H1 (cell line): ENCODE results near the gene TRIP11. TPM values are rescaled to one million over a fixed set of nuclear protein-coding genes. Genes with fewer than 3 reads are reported as not detected.

Source experiments
- CTCF ChIA-PET: fragments of 300-600 bp; sonication (Branson Sonifier 250); formaldehyde crosslinking; loops from one replicate; lab custom pipeline; 2021; ENCODE audit not compliant: partially characterized antibody; lab: Charles Lee
- POLR2A ChIA-PET: fragments of 300-600 bp; sonication (Branson Sonifier 250); formaldehyde crosslinking; loops from one replicate; lab custom pipeline; 2021; ENCODE audit warnings: inconsistent platforms; ENCODE audit not compliant: partially characterized antibody; lab: Charles Lee
- DNase-seq, 2 experiments: peaks; one replicate each; pipeline versions ENCODE4 v3.0.0 to v3.0.0-alpha.2; 2010 to 2022; ENCODE audit warnings: low spot score in 2 of 2, low read depth in 1 of 2, mixed read lengths in 1 of 2
- FAIRE-seq: peaks from 2 replicates; lab custom pipeline; 2011; peaks lifted over from hg19 to GRCh38; lab: Jason Lieb, UNC
- H2AFZ ChIP-seq: 2 replicates; pipeline ENCODE4 v1.8.1; 2012; ENCODE audit warnings: low read length, inconsistent platforms
- H2AK5ac ChIP-seq: 2 replicates; pipeline ENCODE4 v1.6.1; 2013; ENCODE audit warnings: low read depth, low read length
- H2BK120ac ChIP-seq: replicated peaks from 2 replicates; pipeline ENCODE3; 2013; ENCODE audit warnings: low read depth, low read length, inconsistent platforms
- H2BK12ac ChIP-seq: 2 replicates; pipeline ENCODE4 v1.6.1; 2013; ENCODE audit warnings: low read depth, low read length
- H2BK15ac ChIP-seq: 2 replicates; pipeline ENCODE4 v1.6.1; 2013; ENCODE audit warnings: low read length
- H2BK20ac ChIP-seq: 2 replicates; pipeline ENCODE4 v1.6.1; 2013; ENCODE audit warnings: low read length
- H2BK5ac ChIP-seq: 2 replicates; pipeline ENCODE4 v1.6.1; 2013; ENCODE audit warnings: low read depth, low read length
- H3K14ac ChIP-seq: 2 replicates; pipeline ENCODE4 v1.6.1; 2013; ENCODE audit warnings: inconsistent platforms; ENCODE audit not compliant: insufficient read length
- H3K18ac ChIP-seq: 2 replicates; pipeline ENCODE4 v1.6.1; 2013; ENCODE audit warnings: low read length; ENCODE audit errors: extremely low read depth
- H3K23ac ChIP-seq: 2 replicates; pipeline ENCODE4 v1.6.1; 2013; ENCODE audit warnings: inconsistent platforms; ENCODE audit not compliant: insufficient read length
- H3K23me2 ChIP-seq: 2 replicates; pipeline ENCODE4 v1.6.1; 2013; ENCODE audit warnings: low read depth, low read length
- H3K27ac ChIP-seq: 2 replicates; pipeline ENCODE4 v1.6.1; 2011; ENCODE audit warnings: low read depth, low read length, inconsistent platforms
- H3K27me3 ChIP-seq, 4 experiments: replicated peaks in 1 of 4; 1 replicate in 1 of 4; 2 replicates in 3 of 4; pipeline versions ENCODE4 v1.6.1 to v1.8.1; 2011 to 2013; ENCODE audit warnings: low read length in 3 of 4, mild to moderate bottlenecking in 3 of 4, inconsistent platforms in 2 of 4, mixed read lengths in 2 of 4, moderate library complexity in 1 of 4; ENCODE audit not compliant: control insufficient read depth in 3 of 4, insufficient read depth in 3 of 4; ENCODE audit errors: extremely low read depth in 1 of 4
- H3K36me3 ChIP-seq, 4 experiments: 2 replicates each; pipeline versions ENCODE4 v1.6.1 to v1.8.1; 2011 to 2013; ENCODE audit warnings: mild to moderate bottlenecking in 4 of 4, low read length in 3 of 4, moderate library complexity in 2 of 4, control low read depth in 1 of 4, inconsistent platforms in 1 of 4; ENCODE audit not compliant: insufficient read depth in 4 of 4, control insufficient read depth in 2 of 4
- H3K4ac ChIP-seq: replicated peaks from 2 replicates; pipeline ENCODE3; 2013; ENCODE audit warnings: low read length, low read depth, mixed read lengths, inconsistent platforms; ENCODE audit not compliant: insufficient read length
- H3K4me1 ChIP-seq, 4 experiments: replicated peaks in 1 of 4; 1 replicate in 1 of 4; 2 replicates in 3 of 4; pipeline versions ENCODE4 v1.6.1 to v1.8.1; 2011 to 2013; ENCODE audit warnings: low read length in 3 of 4, inconsistent platforms in 2 of 4, mixed read lengths in 1 of 4; ENCODE audit not compliant: insufficient read depth in 4 of 4, control insufficient read depth in 3 of 4
- H3K4me2 ChIP-seq, 2 experiments: 2 replicates each; pipeline versions ENCODE4 v1.6.1 to v1.8.1; 2011 to 2013; ENCODE audit warnings: low read depth in 2 of 2, low read length in 2 of 2, control low read depth in 1 of 2, inconsistent platforms in 1 of 2, mild to moderate bottlenecking in 1 of 2; ENCODE audit not compliant: insufficient read depth in 1 of 2
- H3K4me3 ChIP-seq, 4 experiments: fragments of 200-600, 300-600 bp in 1 of 4; sonication (generic), shearing (Covaris generic), sonication (Bioruptor Twin) in 1 of 4; 2 replicates each; pipeline versions ENCODE4 v1.5.1 to v1.8.1; 2011 to 2016; ENCODE audit warnings: low read length in 4 of 4, low read depth in 3 of 4, control low read depth in 2 of 4, inconsistent platforms in 2 of 4, mild to moderate bottlenecking in 2 of 4, mixed read lengths in 1 of 4, moderate library complexity in 1 of 4; ENCODE audit not compliant: insufficient read depth in 2 of 4; ENCODE audit errors: extremely low read depth in 1 of 4
- H3K56ac ChIP-seq: replicated peaks from 2 replicates; pipeline ENCODE3; 2013; ENCODE audit warnings: low read depth, mild to moderate bottlenecking, mixed read lengths, low read length, inconsistent platforms; ENCODE audit not compliant: insufficient read length
- H3K79me1 ChIP-seq: 2 replicates; pipeline ENCODE4 v1.6.1; 2013; ENCODE audit warnings: low read depth, low read length, control low read depth
- H3K79me2 ChIP-seq, 2 experiments: 2 replicates each; pipeline versions ENCODE4 v1.6.1 to v1.8.1; 2012 to 2013; ENCODE audit warnings: low read length in 2 of 2, mild to moderate bottlenecking in 2 of 2, inconsistent platforms in 1 of 2; ENCODE audit not compliant: insufficient read depth in 2 of 2, control insufficient read depth in 1 of 2
- H3K9ac ChIP-seq, 4 experiments: replicated peaks in 1 of 4; 1 replicate in 1 of 4; 2 replicates in 3 of 4; pipeline versions ENCODE4 v1.6.1 to v1.8.1; 2011 to 2013; ENCODE audit warnings: low read depth in 3 of 4, low read length in 3 of 4, control low read depth in 2 of 4, mild to moderate bottlenecking in 2 of 4, moderate library complexity in 2 of 4, inconsistent platforms in 1 of 4; ENCODE audit errors: extremely low read depth in 1 of 4
- H3K9me3 ChIP-seq, 2 experiments: 2 replicates each; pipeline versions ENCODE4 v1.6.1 to v1.8.1; 2012 to 2013; ENCODE audit warnings: mild to moderate bottlenecking in 2 of 2, moderate library complexity in 2 of 2, control low read depth in 1 of 2, inconsistent platforms in 1 of 2, low read depth in 1 of 2, low read length in 1 of 2, mixed read lengths in 1 of 2; ENCODE audit not compliant: insufficient read depth in 2 of 2
- H4K20me1 ChIP-seq, 2 experiments: replicated peaks in 1 of 2; 2 replicates each; pipeline versions ENCODE3 to v1.8.1; 2011 to 2013; ENCODE audit warnings: inconsistent platforms in 2 of 2, low read length in 2 of 2, mild to moderate bottlenecking in 1 of 2; ENCODE audit not compliant: insufficient read depth in 2 of 2, control insufficient read depth in 1 of 2
- H4K5ac ChIP-seq: 2 replicates; pipeline ENCODE4 v1.6.1; 2013; ENCODE audit warnings: low read length, low read depth, mixed read lengths, inconsistent platforms; ENCODE audit not compliant: insufficient read length
- H4K8ac ChIP-seq: 2 replicates; pipeline ENCODE4 v1.8.0; 2013; ENCODE audit warnings: mild to moderate bottlenecking, moderate library complexity, low read length, inconsistent platforms; ENCODE audit not compliant: insufficient read depth; ENCODE audit errors: extremely low read depth
- H4K91ac ChIP-seq: replicated peaks from 2 replicates; pipeline ENCODE3; 2013; ENCODE audit warnings: low read length, mixed read lengths, inconsistent platforms; ENCODE audit not compliant: insufficient read length
- EGR1 ChIP-seq: IDR thresholded peaks from 2 replicates; pipeline ENCODE4 v1.6.1; 2011; ENCODE audit warnings: low read depth, low read length, borderline replicate concordance
- GTF2F1 ChIP-seq: IDR thresholded peaks from 2 replicates; pipeline ENCODE4 v1.6.1; 2012; ENCODE audit warnings: low read depth, low read length, improper control_type of control experiment, borderline replicate concordance
- PHF8 ChIP-seq: fragments of 200-600 bp; sonication (generic); conservative IDR thresholded peaks from 2 replicates; pipeline ENCODE4 v1.7.1; 2012; ENCODE audit warnings: low read depth, mild to moderate bottlenecking, inconsistent platforms, low read length, moderate library complexity
- RNF2 ChIP-seq: fragments of 200-900, 300-1000 bp; sonication (generic); IDR thresholded peaks from 2 replicates; pipeline ENCODE4 v1.7.1; 2016; ENCODE audit warnings: borderline replicate concordance, low read depth, mild to moderate bottlenecking, antibody characterized with exemption, low read length; ENCODE audit not compliant: poor library complexity, severe bottlenecking; ENCODE audit errors: missing control alignments
- TBP ChIP-seq: IDR thresholded peaks from 2 replicates; pipeline ENCODE4 v1.6.1; 2011; ENCODE audit warnings: low read depth, low read length, improper control_type of control experiment
- ZNF274 ChIP-seq: IDR thresholded peaks from 2 replicates; pipeline ENCODE4 v1.7.0; 2012; ENCODE audit warnings: low read length, borderline replicate concordance; ENCODE audit errors: extremely low read depth
- WGBS, 2 experiments: shearing (Covaris generic) in 1 of 2; methylation state at CpG; one replicate each; pipeline versions ENCODE4 v1.1.6 to v1.1.7; 2013 to 2015; ENCODE audit warnings: low lambda C conversion rate in 2 of 2, mixed read lengths in 2 of 2, inconsistent platforms in 1 of 2, low coverage in 1 of 2, missing lambda C conversion rate in 1 of 2; ENCODE audit not compliant: insufficient replicate concordance in 2 of 2, insufficient coverage in 1 of 2, insufficient read length in 1 of 2; ENCODE audit errors: extremely low coverage in 1 of 2, missing lambda C conversion rate in 1 of 2; 5-methylcytosine and 5-hydroxymethylcytosine counted together
- polyA plus RNA-seq, 7 experiments: library from polyadenylated mRNA; depleted of rRNA in 3 of 7; stranded (reverse) in 5 of 7; unstranded in 2 of 7; fragments of >200 nt in 5 of 7; fragments of 200-250 nt in 2 of 7; gene quantifications; 1 replicate in 5 of 7; 2 replicates in 1 of 7; 4 replicates in 1 of 7; pipeline versions ENCODE4 v1.2.1 to v1.2.3, GENCODE V29; 2011 to 2013; ENCODE audit warnings: missing spikeins in 2 of 7, mixed read lengths in 2 of 7
- total RNA-seq: library from RNA; stranded (reverse); fragmentation: NEBNext Ultra II Directional; extraction: Animal tissue kit (Norgen Biotek cat#: 25700); gene quantifications from 2 replicates; pipeline ENCODE4 v1.2.1, GENCODE V29; 2021
- TF ChIP-seq, protein P1 (sequence below): IDR thresholded peaks from 2 replicates; pipeline ENCODE4 v1.6.1; 2012; ENCODE audit warnings: inconsistent platforms
- TF ChIP-seq, protein P2 (sequence below): IDR thresholded peaks from 2 replicates; pipeline ENCODE4 v1.6.1; 2012; ENCODE audit warnings: low read length, inconsistent platforms

Gene TRIP11
- total and polyA plus RNA-seq, 2 of the 8 experiments (the other 6 are each of a cell fraction or from before 2014, with no cell fraction given), result 3.3 to 30.4 TPM

DNA sequence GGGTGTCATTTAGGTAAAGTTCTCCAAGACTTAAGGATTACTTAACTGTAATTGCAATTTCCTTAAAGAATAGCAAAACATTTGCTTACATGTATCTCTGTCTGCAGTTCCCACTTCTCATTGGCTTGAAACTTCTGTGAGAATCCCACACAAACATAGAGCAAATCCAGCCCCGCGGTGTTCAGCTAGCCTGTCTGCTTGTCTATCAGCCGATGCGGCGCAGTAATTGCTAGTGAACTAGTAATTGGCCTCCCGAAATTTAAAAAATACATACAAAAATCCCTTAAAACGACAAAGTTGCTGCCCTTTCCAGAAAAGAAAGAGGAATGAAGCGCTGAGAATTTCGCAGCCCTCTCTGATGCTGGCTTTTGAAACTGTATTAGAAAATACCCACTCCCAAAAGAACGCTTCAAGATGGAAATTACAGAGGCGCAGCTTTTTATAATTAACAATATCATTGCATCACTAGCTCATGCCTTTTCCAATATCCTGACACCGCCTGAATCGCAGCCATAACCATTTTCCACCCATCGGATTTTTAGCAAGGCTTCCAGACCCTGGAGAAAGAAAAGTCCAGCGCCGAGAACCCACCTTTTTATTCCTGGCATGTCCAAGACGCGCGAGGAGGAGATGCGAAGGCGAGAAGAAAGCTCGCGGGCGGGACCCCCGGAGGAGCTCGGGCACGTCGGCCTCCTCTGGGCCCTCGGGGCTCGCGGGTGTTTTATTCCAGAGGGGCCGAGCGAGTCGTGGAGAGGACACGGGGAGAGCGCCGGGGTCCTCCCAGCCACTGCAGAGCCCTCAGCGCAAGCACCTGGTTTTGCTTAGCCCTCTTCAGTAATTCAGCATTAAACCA is 93.0 kb downstream of the TRIP11 start:
- H2BK15ac ChIP-seq, result no peak overlapping the region
- peaks cover 8% of the 10 kb centered on the region; the same call in 1 of the 2 replicates for H3K23me2 ChIP-seq
- H3K27ac ChIP-seq, result no peak overlapping the region
- no peak overlapping the region for H4K91ac ChIP-seq
- H3K56ac ChIP-seq, result no peak overlapping the region
- peaks cover 0 to 4% (median 0%) of the 10 kb centered on the region in 4 experiments; a peak in 2 of 7 replicates for H3K4me1 ChIP-seq
- H3K23ac ChIP-seq, result no peak overlapping the region
- H4K5ac ChIP-seq, result no peak overlapping the region
- H3K36me3 ChIP-seq, result no peaks in the 10 kb centered on the region
- ChIA-PET POLR2A (interaction anchor here (0.7 to 2.6 kb wide), 6 partner anchors 8 to 437 kb away, joined by 3 to 8 read pairs (median 3); partner anchors contain the start of gene PPP4R3A), CTCF (interaction anchor here (0.5 to 2.6 kb wide), 7 partner anchors 22 to 292 kb away, joined by 3 to 8 read pairs (median 4); no protein-coding TSS in a partner anchor)
- peak overlapping the region; percentile 63 to 87 for H3K4me2 ChIP-seq
- peak overlapping the region; percentile 34 to 79 (median 56) for H3K4me3 ChIP-seq
- H4K20me1 ChIP-seq, result no peaks in the 10 kb centered on the region
- no peak overlapping the region for H2BK12ac ChIP-seq
- DNase-seq (peak in 1 of 2 experiments; percentile 52), FAIRE-seq (no peak)
- H2AK5ac ChIP-seq, result no peak overlapping the region
- WGBS, 2 experiments, result 30% methylated on average over 38 of the region's 38 CpGs; no CpG with 5 or more reads in 1 of the 2 experiments
- H2AFZ ChIP-seq, result peak overlapping the region; percentile 92; the same call in 1 of the 2 replicates
- peak overlapping the region in 1 of 4 experiments; percentile 44; a peak in 1 of 7 replicates for H3K9ac ChIP-seq
- no peak overlapping the region for H3K4ac ChIP-seq
- no peak overlapping the region for H4K8ac ChIP-seq
- no peaks in the 10 kb centered on the region for H3K9me3 ChIP-seq
- H2BK20ac ChIP-seq, result no peak overlapping the region
- no peak overlapping the region for H3K14ac ChIP-seq
- no peak overlapping the region for H3K18ac ChIP-seq
- H3K27me3 ChIP-seq, result peaks cover 4 to 25% (median 16%) of the 10 kb centered on the region in 4 experiments
- no peaks in the 10 kb centered on the region for H3K79me1 ChIP-seq
- H2BK120ac ChIP-seq, result no peak overlapping the region
- no peaks in the 10 kb centered on the region for H3K79me2 ChIP-seq
- no peak overlapping the region for H2BK5ac ChIP-seq
- TF ChIP-seq PHF8, result no peak
- no peak for TF ChIP-seq EGR1
- TF ChIP-seq RNF2, result peak; percentile 34
- TF ChIP-seq, protein P1, sequence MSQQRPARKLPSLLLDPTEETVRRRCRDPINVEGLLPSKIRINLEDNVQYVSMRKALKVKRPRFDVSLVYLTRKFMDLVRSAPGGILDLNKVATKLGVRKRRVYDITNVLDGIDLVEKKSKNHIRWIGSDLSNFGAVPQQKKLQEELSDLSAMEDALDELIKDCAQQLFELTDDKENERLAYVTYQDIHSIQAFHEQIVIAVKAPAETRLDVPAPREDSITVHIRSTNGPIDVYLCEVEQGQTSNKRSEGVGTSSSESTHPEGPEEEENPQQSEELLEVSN, result no peak
- no peak for TF ChIP-seq TBP
- TF ChIP-seq GTF2F1, result no peak
- no peak for TF ChIP-seq ZNF274
- TF ChIP-seq, protein P2, sequence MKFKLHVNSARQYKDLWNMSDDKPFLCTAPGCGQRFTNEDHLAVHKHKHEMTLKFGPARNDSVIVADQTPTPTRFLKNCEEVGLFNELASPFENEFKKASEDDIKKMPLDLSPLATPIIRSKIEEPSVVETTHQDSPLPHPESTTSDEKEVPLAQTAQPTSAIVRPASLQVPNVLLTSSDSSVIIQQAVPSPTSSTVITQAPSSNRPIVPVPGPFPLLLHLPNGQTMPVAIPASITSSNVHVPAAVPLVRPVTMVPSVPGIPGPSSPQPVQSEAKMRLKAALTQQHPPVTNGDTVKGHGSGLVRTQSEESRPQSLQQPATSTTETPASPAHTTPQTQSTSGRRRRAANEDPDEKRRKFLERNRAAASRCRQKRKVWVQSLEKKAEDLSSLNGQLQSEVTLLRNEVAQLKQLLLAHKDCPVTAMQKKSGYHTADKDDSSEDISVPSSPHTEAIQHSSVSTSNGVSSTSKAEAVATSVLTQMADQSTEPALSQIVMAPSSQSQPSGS, result no peak
